Endothelial cell of umbilical vein (primary cell): ENCODE results near the gene MTG2. TPM values are rescaled to one million over a fixed set of nuclear protein-coding genes. Genes with fewer than 3 reads are reported as not detected.

ENCODE experiments used
- BruUV-seq: library from RNA; stranded (reverse); fragments of 400-500 nt; replicated peaks from 2 replicates; lab custom pipeline; 2021; lab: Mats Ljungman, UMichigan
- CTCF ChIA-PET: fragments of 300-600, 350-600 bp; sonication (Branson Sonifier 250); formaldehyde crosslinking; loops from one replicate; lab custom pipeline; 2021; ENCODE audit warnings: antibody characterized with exemption, inconsistent platforms; lab: Charles Lee
- POLR2A ChIA-PET: fragments of 300-600, 350-600 bp; sonication (Branson Sonifier 250); formaldehyde crosslinking; loops from one replicate; lab custom pipeline; 2021; ENCODE audit warnings: antibody characterized with exemption, inconsistent platforms; lab: Charles Lee
- DNase-seq: peaks from one replicate; pipeline ENCODE4 v3.0.0-alpha.2; 2011; ENCODE audit warnings: low read depth, low spot score
- FAIRE-seq: peaks from 2 replicates; lab custom pipeline; 2011; peaks lifted over from hg19 to GRCh38; lab: Jason Lieb, UNC
- H2AFZ ChIP-seq: 2 replicates; pipeline ENCODE4 v1.6.0; 2012; ENCODE audit warnings: low read depth, low read length, control low read depth, inconsistent platforms
- H3K27ac ChIP-seq: 2 replicates; pipeline ENCODE4 v1.5.1; 2011; ENCODE audit warnings: low read depth, mild to moderate bottlenecking, control low read depth, low read length, moderate library complexity; ENCODE audit not compliant: insufficient read depth
- H3K27me3 ChIP-seq, 2 experiments: 2 replicates each; pipeline versions ENCODE4 v1.6.0 to v1.6.1; 2011; ENCODE audit warnings: low read length in 2 of 2, mixed read lengths in 1 of 2; ENCODE audit not compliant: control insufficient read depth in 2 of 2, insufficient read depth in 2 of 2
- H3K36me3 ChIP-seq, 2 experiments: 2 replicates in 1 of 2; 3 replicates in 1 of 2; pipeline ENCODE4 v1.5.1; 2011; ENCODE audit warnings: low read length in 2 of 2, mild to moderate bottlenecking in 1 of 2, moderate library complexity in 1 of 2; ENCODE audit not compliant: control insufficient read depth in 2 of 2, insufficient read depth in 2 of 2; ENCODE audit errors: extremely low read depth in 1 of 2
- H3K4me1 ChIP-seq: 3 replicates; pipeline ENCODE4 v1.5.1; 2011; ENCODE audit warnings: mild to moderate bottlenecking, low read length; ENCODE audit not compliant: control insufficient read depth, insufficient read depth; ENCODE audit errors: extremely low read depth
- H3K4me2 ChIP-seq: 2 replicates; pipeline ENCODE4 v1.6.1; 2011; ENCODE audit warnings: low read length, control low read depth, mixed read lengths; ENCODE audit not compliant: insufficient read depth
- H3K4me3 ChIP-seq, 3 experiments: fragments of 200-600 bp in 1 of 3; sonication (generic), shearing (Covaris generic) in 1 of 3; replicated peaks in 1 of 3; 2 replicates each; pipeline ENCODE4 v1.5.1; 2011 to 2016; ENCODE audit warnings: control low read depth in 3 of 3, low read length in 3 of 3, mild to moderate bottlenecking in 2 of 3, inconsistent platforms in 1 of 3, low read depth in 1 of 3, moderate library complexity in 1 of 3; ENCODE audit not compliant: insufficient read depth in 1 of 3
- H3K79me2 ChIP-seq: 2 replicates; pipeline ENCODE4 v1.6.0; 2012; ENCODE audit warnings: low read length, inconsistent platforms; ENCODE audit not compliant: control insufficient read depth, insufficient read depth
- H3K9ac ChIP-seq: replicated peaks from 2 replicates; pipeline ENCODE3; 2011; ENCODE audit warnings: low read length, control low read depth; ENCODE audit not compliant: insufficient read depth; ENCODE audit errors: extremely low read depth
- H3K9me1 ChIP-seq: replicated peaks from 3 replicates; pipeline ENCODE4 v1.6.0; 2011; ENCODE audit warnings: mild to moderate bottlenecking, low read length; ENCODE audit not compliant: control insufficient read depth, insufficient read depth; ENCODE audit errors: extremely low read depth
- H3K9me3 ChIP-seq: replicated peaks from 2 replicates; pipeline ENCODE4 v1.5.1; 2012; ENCODE audit warnings: low read length, inconsistent platforms; ENCODE audit not compliant: control insufficient read depth, insufficient read depth
- H4K20me1 ChIP-seq: replicated peaks from 2 replicates; pipeline ENCODE3; 2011; ENCODE audit warnings: mild to moderate bottlenecking, low read length; ENCODE audit not compliant: control insufficient read depth, insufficient read depth; ENCODE audit errors: extremely low read depth
- CTCF ChIP-seq, 2 donors: IDR thresholded peaks; 1 replicate in 1 of 2; 2 replicates in 1 of 2; pipeline ENCODE4 v1.5.1; 2011; ENCODE audit warnings: low read length in 2 of 2, mild to moderate bottlenecking in 2 of 2, moderate library complexity in 2 of 2, control low read depth in 1 of 2, inconsistent platforms in 1 of 2, low read depth in 1 of 2; ENCODE audit not compliant: insufficient read depth in 1 of 2; ENCODE audit errors: extremely low read depth in 1 of 2
- EZH2 ChIP-seq: IDR thresholded peaks from 2 replicates; pipeline ENCODE4 v1.6.1; 2012; ENCODE audit warnings: borderline replicate concordance, low read depth, mild to moderate bottlenecking, moderate library complexity, low read length, inconsistent platforms; ENCODE audit not compliant: severe bottlenecking
- FOS ChIP-seq: IDR thresholded peaks from 2 replicates; pipeline ENCODE4 v1.6.1; 2011; ENCODE audit warnings: mild to moderate bottlenecking, low read length, moderate library complexity, borderline replicate concordance; ENCODE audit not compliant: insufficient read depth
- GATA2 ChIP-seq: IDR thresholded peaks from 2 replicates; pipeline ENCODE4 v1.7.0; 2011; ENCODE audit warnings: low read depth, mild to moderate bottlenecking, moderate library complexity, mixed read lengths, low read length; ENCODE audit not compliant: insufficient read length, insufficient read depth
- JUN ChIP-seq: IDR thresholded peaks from 2 replicates; pipeline ENCODE4 v1.6.1; 2011; ENCODE audit warnings: borderline replicate concordance, low read depth; ENCODE audit not compliant: insufficient read length, insufficient read depth
- MAX ChIP-seq: IDR thresholded peaks from 2 replicates; pipeline ENCODE4 v1.6.1; 2011; ENCODE audit not compliant: insufficient read depth, insufficient read length
- MYC ChIP-seq: IDR thresholded peaks from one replicate; pipeline ENCODE4 v1.6.1; 2011; ENCODE audit warnings: mild to moderate bottlenecking, low read depth, low read length
- POLR2A ChIP-seq: IDR thresholded peaks from 2 replicates; pipeline ENCODE4 v1.6.1; 2012; ENCODE audit warnings: low read depth, mild to moderate bottlenecking, control low read depth, low read length
- POLR2AphosphoS5 ChIP-seq: IDR thresholded peaks from 2 replicates; pipeline ENCODE4 v1.6.1; 2012; ENCODE audit warnings: low read depth, mild to moderate bottlenecking, control low read depth, low read length, moderate library complexity; ENCODE audit not compliant: insufficient read depth
- dilution Hi-C: fragments of 300-500 bp; cut with MboI; formaldehyde crosslinking; loops from one replicate; pipeline ENCODE4 v1.15.0; 2019; ENCODE audit warnings: low sequenced_read_pairs; ENCODE audit not compliant: extremely low pct_ligation_motif_present
- intact Hi-C: fragments of 100-400 bp; cut with micrococcal nuclease; formaldehyde crosslinking; loops from one replicate; pipeline ENCODE4 v1.10.0; 2022
- polyA plus RNA-seq, 4 experiments: library from polyadenylated mRNA; depleted of rRNA in 3 of 4; stranded (reverse) in 3 of 4; unstranded in 1 of 4; fragments of >200 nt; gene quantifications; 2 replicates each; pipeline versions ENCODE4 v1.2.1 to v1.2.3, GENCODE V29; 2011 to 2012; ENCODE audit warnings: missing spikeins in 1 of 4
- total RNA-seq: library from RNA; stranded (reverse); gene quantifications from 2 replicates; pipeline ENCODE4 v1.2.3, GENCODE V29; 2021

MTG2 gene
- total and polyA plus RNA-seq, 2 donors (not counting 3 experiments of a cell fraction or from before 2014, with no cell fraction given): 19.9 to 31.6 TPM

GRCh38 chr20:62226707-62227590, 44.1 kb downstream of the MTG2 start:
- no peaks in the 10 kb centered on the region for H4K20me1 ChIP-seq
- POLR2A ChIA-PET: no interaction called here
- H3K4me1 ChIP-seq: no peaks in the 10 kb centered on the region
- DNase-seq (no peak), FAIRE-seq (no peak)
- H3K79me2 ChIP-seq: no peaks in the 10 kb centered on the region
- H2AFZ ChIP-seq: no peak overlapping the region
- H3K36me3 ChIP-seq: no peaks in the 10 kb centered on the region
- no peaks in the 10 kb centered on the region for H3K9me1 ChIP-seq
- no peak overlapping the region for H3K27ac ChIP-seq
- no TSS peak for BruUV-seq
- no peaks in the 10 kb centered on the region for H3K9me3 ChIP-seq
- H3K4me2 ChIP-seq: no peak overlapping the region
- dilution Hi-C loops (no loop called here), intact Hi-C loops (no loop called here)
- H3K9ac ChIP-seq: no peak overlapping the region
- no peak for TF ChIP-seq FOS
- peaks cover 0 to 3% of the 10 kb centered on the region in 2 experiments for H3K27me3 ChIP-seq
- H3K4me3 ChIP-seq: no peak overlapping the region
- CTCF ChIA-PET: no interaction called here

- CTCF ChIA-PET: no interaction called here
Measured at GRCh38 chr20:62227591-62227976, 44.8 kb downstream of the MTG2 start.

More at GRCh38 chr20:62227591-62227976, 44.8 kb downstream of the MTG2 start:
- FAIRE-seq: no peak
- Histone ChIP-seq H3K4me2 (no peak overlapping the region), H3K27ac (no peak overlapping the region), H2AFZ (no peak overlapping the region), H3K9ac (no peak overlapping the region), H3K27me3 (no peaks in the 10 kb centered on the region), H3K9me1 (no peaks in the 10 kb centered on the region), H4K20me1 (no peaks in the 10 kb centered on the region), H3K79me2 (no peaks in the 10 kb centered on the region), H3K4me1 (no peaks in the 10 kb centered on the region), H3K4me3 (no peak overlapping the region), H3K9me3 (no peaks in the 10 kb centered on the region), H3K36me3 (no peaks in the 10 kb centered on the region)
- dilution Hi-C loops: no loop called here
- BruUV-seq: no TSS peak
- DNase-seq: no peak
- TF ChIP-seq MYC: no peak
- TF ChIP-seq GATA2: no peak
- TF ChIP-seq MAX: no peak
- TF ChIP-seq POLR2AphosphoS5: no peak
- TF ChIP-seq CTCF (IDR thresholded peaks at IDR 0.05; ENCODE audit: extremely low read depth in 1 of 2, insufficient read depth in 1 of 2, low read depth in 1 of 2, low read length in 2 of 2): no peak
- no peak for TF ChIP-seq EZH2
- TF ChIP-seq FOS: no peak
- no peak for TF ChIP-seq POLR2A
- no peak for TF ChIP-seq JUN
- intact Hi-C loops: no loop called here
- POLR2A ChIA-PET: no interaction called here
